HG02798 (cell line): ENCODE measurements around the gene BARHL2.

Experiments
- ATAC-seq: cut with Tn5 transposase; IDR thresholded peaks from one replicate; pipeline ENCODE4 v1.9.1; 2021; ENCODE audit warnings: mild to moderate bottlenecking; ENCODE audit not compliant: unreplicated experiment, poor library complexity

The BARHL2 gene

GRCh38 chr1:90716552-90717355 lies at the start of gene BARHL2:
Gene BARHL2, minus strand, starts transcription at chr1:90717302. Its CDS starts 107 bp downstream, at chr1:90717195.
- ATAC-seq: no peak

DNA sequence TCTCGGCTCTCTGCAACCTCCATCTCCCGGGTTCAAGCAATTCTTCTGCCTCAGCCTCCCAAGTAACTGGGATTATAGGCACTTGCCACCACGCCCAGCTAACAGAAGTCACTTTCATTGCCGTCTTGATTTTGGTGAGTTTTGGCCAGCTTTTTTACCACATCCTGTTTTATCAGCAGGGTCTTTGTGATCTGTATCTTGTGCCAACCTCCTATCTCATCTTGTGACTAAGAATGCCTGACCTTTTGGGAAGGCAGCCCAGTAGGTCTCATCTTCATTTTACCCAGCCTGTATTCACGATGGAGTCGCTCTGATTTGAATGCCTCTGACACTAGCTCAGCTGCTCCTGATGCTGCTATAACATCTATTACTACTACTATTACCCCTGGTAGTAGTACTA lies 46.8 kb upstream of the BARHL2 start:
- no peak for ATAC-seq

- ATAC-seq: no peak
Observed at GRCh38 chr1:90763506-90763905, 46.4 kb upstream of the BARHL2 start.

- ATAC-seq: no peak
Observed at GRCh38 chr1:90761781-90762589, 44.9 kb upstream of the BARHL2 start.

DNA sequence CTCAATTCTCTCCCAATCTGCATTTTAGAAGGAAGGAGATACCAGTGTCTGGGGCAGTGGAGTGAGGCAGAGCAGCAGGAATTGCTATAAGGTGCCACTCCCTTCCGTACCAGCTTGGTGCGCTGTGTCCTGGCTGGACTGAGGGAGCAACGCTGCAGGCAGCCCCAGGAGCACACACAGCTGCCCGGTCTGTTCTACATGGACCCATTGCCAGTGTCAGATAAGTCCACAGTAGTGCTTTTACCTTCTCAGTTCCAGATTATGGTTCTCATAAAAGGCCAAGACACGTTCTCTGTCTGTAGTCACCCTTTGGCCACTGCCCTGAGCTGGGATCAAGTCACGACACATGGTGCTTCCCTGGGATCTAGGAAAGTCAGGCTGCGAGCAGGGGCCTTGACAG lies 44.1 kb upstream of the BARHL2 start:
- no peak for ATAC-seq

DNA sequence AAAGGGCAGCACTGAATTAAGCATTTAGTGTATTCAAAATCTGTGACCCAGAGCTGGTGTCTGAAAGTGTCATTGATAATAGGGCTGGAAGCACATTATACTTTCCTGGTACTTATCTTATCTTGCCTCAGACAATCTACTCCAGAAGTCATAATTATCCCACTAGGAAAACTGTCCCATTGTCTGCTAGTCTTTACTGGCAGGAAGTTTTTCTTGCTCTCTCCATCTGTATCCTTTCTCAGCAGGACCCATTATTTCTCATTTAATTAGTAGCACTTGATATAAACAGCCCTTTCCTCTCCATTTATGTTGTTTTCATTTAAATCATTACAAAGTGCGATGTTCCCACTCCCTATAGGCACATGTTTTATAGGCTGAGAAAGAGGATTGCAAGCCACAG lies 36.5 kb upstream of the BARHL2 start:
- ATAC-seq: no peak

DNA sequence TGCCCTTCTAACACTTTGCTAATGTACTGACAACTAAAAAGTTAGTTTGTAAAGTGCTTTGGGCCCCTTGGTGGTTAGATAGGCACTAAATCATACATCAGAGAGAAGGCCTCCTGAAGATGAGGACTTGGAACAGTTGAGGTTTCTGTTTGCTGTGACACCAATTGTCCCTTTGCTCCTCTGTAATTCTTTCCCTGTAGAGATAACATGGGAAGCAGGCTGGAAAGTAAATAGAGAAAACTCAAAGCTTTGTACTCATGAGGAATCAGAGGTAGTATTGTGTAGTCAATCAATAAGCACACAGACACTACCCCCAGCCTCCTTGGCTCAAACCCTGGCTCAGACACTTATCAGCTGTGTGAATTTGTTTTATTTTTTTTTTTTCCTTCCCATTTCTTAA lies 31.6 kb upstream of the BARHL2 start:
- ATAC-seq: no peak

DNA sequence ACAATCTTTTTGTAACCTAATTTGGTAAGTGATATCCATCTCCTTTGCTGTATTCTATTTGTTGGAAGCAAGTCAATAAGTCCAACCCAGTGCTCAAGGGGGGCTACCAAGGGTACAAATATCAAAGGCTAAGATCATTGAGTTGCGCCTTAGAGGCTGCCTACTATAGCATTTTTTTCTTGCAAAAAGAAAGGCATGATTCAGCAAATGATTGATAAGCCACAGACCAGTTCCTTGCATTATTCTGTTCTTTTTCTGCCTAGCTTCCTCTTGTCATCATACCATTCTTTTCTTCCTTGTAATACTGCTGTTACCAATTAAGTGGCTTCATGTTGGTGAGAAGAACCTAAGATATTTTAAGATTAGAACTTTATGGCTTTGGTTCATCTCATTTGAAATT lies 29.8 kb upstream of the BARHL2 start:
- ATAC-seq: no peak

- no peak for ATAC-seq
Observed at GRCh38 chr1:90745972-90746371, 28.9 kb upstream of the BARHL2 start.

- ATAC-seq: no peak
Observed at GRCh38 chr1:90732136-90732535, 15.0 kb upstream of the BARHL2 start.

DNA sequence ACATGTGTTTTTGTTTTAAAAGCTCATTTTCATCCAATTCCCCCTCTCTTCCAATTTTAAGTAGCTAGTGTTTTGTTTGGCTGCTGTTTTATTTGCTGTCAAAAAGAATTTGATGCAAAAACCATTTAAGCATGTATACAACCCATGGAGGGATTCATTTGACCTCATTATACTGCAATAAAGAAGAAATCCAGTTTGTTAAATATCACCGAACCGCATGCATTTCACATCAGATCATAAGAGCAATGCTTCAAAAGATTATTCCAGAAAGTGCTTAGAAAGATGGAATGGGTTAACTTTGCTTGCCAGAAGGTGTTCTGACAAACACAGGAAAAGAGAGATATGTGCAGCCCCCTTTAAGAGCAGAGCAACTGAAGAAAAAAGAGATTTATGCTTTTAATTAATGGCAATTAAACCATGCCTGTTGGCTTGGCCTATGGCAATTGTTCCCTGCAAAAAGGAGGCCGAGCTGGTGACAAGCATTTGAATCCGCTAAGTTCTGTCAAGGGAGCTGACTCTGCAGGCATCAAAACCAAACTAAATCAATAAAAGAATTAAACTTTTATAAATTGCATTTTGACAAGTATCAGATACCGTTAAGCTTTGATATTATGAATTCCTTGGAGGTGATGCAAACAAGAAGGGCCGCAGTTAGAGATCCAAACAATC lies 14.4 kb upstream of the BARHL2 start:
- ATAC-seq: no peak

- ATAC-seq: no peak
Observed at GRCh38 chr1:90730243-90731022, 13.3 kb upstream of the BARHL2 start.

- peak; percentile 68 for ATAC-seq
Observed at GRCh38 chr1:90729504-90730242, 12.6 kb upstream of the BARHL2 start.

- no peak for ATAC-seq
Observed at GRCh38 chr1:90728502-90729287, 11.6 kb upstream of the BARHL2 start.

GRCh38 chr1:90727917-90728501 lies 10.9 kb upstream of the BARHL2 start:
- ATAC-seq: no peak

- ATAC-seq: no peak
Observed at GRCh38 chr1:90726986-90727480, 9.9 kb upstream of the BARHL2 start.

GRCh38 chr1:90726425-90726985 lies 9.4 kb upstream of the BARHL2 start:
- no peak for ATAC-seq
